Right lobe of liver (tissue), 4 donors: ENCODE data around the gene SLC7A14.

ENCODE experiments used
- CTCF ChIP-seq, 4 donors: fragments of 200-600 bp in 3 of 4; fragments of 450-650 bp in 1 of 4; IDR thresholded peaks; one replicate each; pipeline versions ENCODE4 v1.5.1 to v1.8.0; 2016 to 2022; ENCODE audit warnings: antibody characterized with exemption in 4 of 4, mild to moderate bottlenecking in 2 of 4
- POLR2A ChIP-seq: fragments of 450-650 bp; IDR thresholded peaks from one replicate; pipeline ENCODE4 v1.6.1; 2017; ENCODE audit warnings: antibody characterized with exemption, mild to moderate bottlenecking
- donor health status: DM: no; HTN: no; CAD: no.
- donor health status: DM: no; HTN: no; CAD: no.
- donor health status: DM: no; HTN: yes; CAD: no.

- TF ChIP-seq CTCF (IDR thresholded peaks at IDR 0.05) (no peak), POLR2A (no peak)
Measured at GRCh38 chr3:170564664-170565063, 21.2 kb downstream of the SLC7A14 start.
